Vagina (tissue), 2 donors: ENCODE results near the gene SLC66A2. TPM values are rescaled to one million over a fixed set of nuclear protein-coding genes. Genes with fewer than 3 reads are reported as not detected.

Experiments
- DNase-seq, 2 donors: peaks; one replicate each; pipeline ENCODE4 v3.0.0-alpha.2; 2017; ENCODE audit errors: extremely low spot score in 2 of 2
- H3K27ac ChIP-seq: fragments of 200-600 bp; sonication (generic); one replicate; pipeline ENCODE4 v1.5.1; 2019
- H3K27me3 ChIP-seq: fragments of 200-600 bp; sonication (generic); one replicate; pipeline ENCODE4 v1.5.1; 2019
- H3K36me3 ChIP-seq, 2 donors: fragments of 200-600 bp; sonication (generic); one replicate each; pipeline ENCODE4 v1.5.1; 2017 to 2019
- H3K4me1 ChIP-seq: fragments of 200-600 bp; sonication (generic); one replicate; pipeline ENCODE4 v1.5.1; 2019
- H3K4me3 ChIP-seq, 2 donors: fragments of 200-600 bp; sonication (generic); 1 replicate in 1 of 2; 2 replicates in 1 of 2; pipeline ENCODE4 v1.5.1; 2016 to 2019
- H3K9me3 ChIP-seq: fragments of 200-600 bp; sonication (generic); one replicate; pipeline ENCODE4 v1.5.1; 2019
- POLR2A ChIP-seq, 2 donors: fragments of 450-650 bp; IDR thresholded peaks; one replicate each; pipeline ENCODE4 v1.6.1; 2017; ENCODE audit warnings: antibody characterized with exemption in 2 of 2, mild to moderate bottlenecking in 2 of 2, moderate library complexity in 2 of 2
- POLR2AphosphoS5 ChIP-seq, 2 donors: sonication (generic); formaldehyde crosslinking; IDR thresholded peaks; one replicate each; pipeline ENCODE4 v1.9.0; 2017; ENCODE audit warnings: antibody characterized with exemption in 2 of 2, mild to moderate bottlenecking in 2 of 2, low read depth in 1 of 2; ENCODE audit not compliant: insufficient read depth in 1 of 2
- intact Hi-C: fragments of 100-400 bp; cut with DNase I; formaldehyde crosslinking; loops from one replicate; pipeline ENCODE4 v1.15.1; 2023
- total RNA-seq: library from RNA; depleted of rRNA; stranded (reverse); fragments of >200 nt; gene quantifications from one replicate; pipeline ENCODE4 v1.2.3, GENCODE V29; 2016
- TF ChIP-seq, protein P1 (sequence below), 3 experiments: fragments of 450-650 bp in 2 of 3; fragments of 200-600 bp in 1 of 3; sonication (generic) in 1 of 3; IDR thresholded peaks; one replicate each; pipeline ENCODE4 v1.5.1; 2017 to 2019; ENCODE audit warnings: antibody characterized with exemption in 3 of 3, mild to moderate bottlenecking in 2 of 3, moderate library complexity in 2 of 3

Gene SLC66A2
- total RNA-seq, 1 donor from 2014 or later, result 32.2 TPM

GRCh38 chr18:79926306-79926705 lies 25.1 kb downstream of the SLC66A2 start:
- Histone ChIP-seq H3K27ac (no peak overlapping the region), H3K36me3 (peaks cover 0 to 20% of the 10 kb centered on the region in 2 donors), H3K4me1 (no peaks in the 10 kb centered on the region), H3K9me3 (peaks cover 19% of the 10 kb centered on the region), H3K4me3 (no peak overlapping the region), H3K27me3 (no peaks in the 10 kb centered on the region)
- DNase-seq, result no peak
- no peak for TF ChIP-seq POLR2AphosphoS5 (IDR thresholded peaks at IDR 0.05; ENCODE audit: insufficient read depth in 1 of 2, low read depth in 1 of 2)
- TF ChIP-seq, protein P1, sequence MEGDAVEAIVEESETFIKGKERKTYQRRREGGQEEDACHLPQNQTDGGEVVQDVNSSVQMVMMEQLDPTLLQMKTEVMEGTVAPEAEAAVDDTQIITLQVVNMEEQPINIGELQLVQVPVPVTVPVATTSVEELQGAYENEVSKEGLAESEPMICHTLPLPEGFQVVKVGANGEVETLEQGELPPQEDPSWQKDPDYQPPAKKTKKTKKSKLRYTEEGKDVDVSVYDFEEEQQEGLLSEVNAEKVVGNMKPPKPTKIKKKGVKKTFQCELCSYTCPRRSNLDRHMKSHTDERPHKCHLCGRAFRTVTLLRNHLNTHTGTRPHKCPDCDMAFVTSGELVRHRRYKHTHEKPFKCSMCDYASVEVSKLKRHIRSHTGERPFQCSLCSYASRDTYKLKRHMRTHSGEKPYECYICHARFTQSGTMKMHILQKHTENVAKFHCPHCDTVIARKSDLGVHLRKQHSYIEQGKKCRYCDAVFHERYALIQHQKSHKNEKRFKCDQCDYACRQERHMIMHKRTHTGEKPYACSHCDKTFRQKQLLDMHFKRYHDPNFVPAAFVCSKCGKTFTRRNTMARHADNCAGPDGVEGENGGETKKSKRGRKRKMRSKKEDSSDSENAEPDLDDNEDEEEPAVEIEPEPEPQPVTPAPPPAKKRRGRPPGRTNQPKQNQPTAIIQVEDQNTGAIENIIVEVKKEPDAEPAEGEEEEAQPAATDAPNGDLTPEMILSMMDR (IDR thresholded peaks at IDR 0.05), result no peak
- TF ChIP-seq POLR2A (IDR thresholded peaks at IDR 0.05), result no peak
- intact Hi-C loops, result no loop called here

GRCh38 chr18:79924814-79925731 lies 26.4 kb downstream of the SLC66A2 start:
- H3K36me3 ChIP-seq, result peaks cover 0 to 20% of the 10 kb centered on the region in 2 donors
- TF ChIP-seq POLR2A (IDR thresholded peaks at IDR 0.05) (no peak), POLR2AphosphoS5 (IDR thresholded peaks at IDR 0.05; ENCODE audit: insufficient read depth in 1 of 2, low read depth in 1 of 2) (no peak)
- TF ChIP-seq, protein P1 (IDR thresholded peaks at IDR 0.05), result no peak
- no peaks in the 10 kb centered on the region for H3K27me3 ChIP-seq
- intact Hi-C loops, result no loop called here
- H3K9me3 ChIP-seq, result peaks cover 14% of the 10 kb centered on the region
- no peak overlapping the region for H3K4me3 ChIP-seq
- no peak overlapping the region for H3K27ac ChIP-seq
- no peak for DNase-seq
- H3K4me1 ChIP-seq, result no peaks in the 10 kb centered on the region

GRCh38 chr18:79923896-79924585 lies 27.4 kb downstream of the SLC66A2 start:
- Histone ChIP-seq H3K4me3 (no peak overlapping the region), H3K9me3 (peaks cover 4% of the 10 kb centered on the region), H3K4me1 (no peaks in the 10 kb centered on the region), H3K27ac (no peak overlapping the region), H3K27me3 (no peaks in the 10 kb centered on the region), H3K36me3 (peaks cover 0 to 12% of the 10 kb centered on the region in 2 donors)
- intact Hi-C loops, result no loop called here
- no peak for TF ChIP-seq POLR2A (IDR thresholded peaks at IDR 0.05)
- DNase-seq, result no peak

- TF ChIP-seq POLR2A (IDR thresholded peaks at IDR 0.05) (no peak), POLR2AphosphoS5 (IDR thresholded peaks at IDR 0.05; ENCODE audit: insufficient read depth in 1 of 2, low read depth in 1 of 2) (no peak)
- TF ChIP-seq, protein P1 (IDR thresholded peaks at IDR 0.05), result no peak
- no peak for DNase-seq
- no peak overlapping the region for H3K4me3 ChIP-seq
- no peaks in the 10 kb centered on the region for H3K9me3 ChIP-seq
- no peaks in the 10 kb centered on the region for H3K27me3 ChIP-seq
- no peak overlapping the region for H3K27ac ChIP-seq
- peaks cover 0 to 14% of the 10 kb centered on the region in 2 donors for H3K36me3 ChIP-seq
- no peaks in the 10 kb centered on the region for H3K4me1 ChIP-seq
- intact Hi-C loops, result no loop called here
Observed at GRCh38 chr18:79922971-79923411, 28.5 kb downstream of the SLC66A2 start.

- Histone ChIP-seq H3K4me1 (no peaks in the 10 kb centered on the region), H3K36me3 (peaks cover 0 to 12% of the 10 kb centered on the region in 2 donors), H3K27me3 (no peaks in the 10 kb centered on the region), H3K4me3 (no peak overlapping the region), H3K27ac (no peak overlapping the region), H3K9me3 (no peaks in the 10 kb centered on the region)
- intact Hi-C loops, result no loop called here
- TF ChIP-seq, protein P1 (IDR thresholded peaks at IDR 0.05), result no peak
- no peak for TF ChIP-seq POLR2AphosphoS5 (IDR thresholded peaks at IDR 0.05; ENCODE audit: insufficient read depth in 1 of 2, low read depth in 1 of 2)
- no peak for DNase-seq
Observed at GRCh38 chr18:79921984-79922965, 29.2 kb downstream of the SLC66A2 start.
